Nephron (organoid): ENCODE measurements around the gene CYP11A1.

ENCODE experiments used
- H3K27ac Mint-ChIP-seq, 3 experiments: 2 replicates each; pipeline ENCODE4 v1.8.0; 2020; ENCODE audit warnings: mixed read lengths in 3 of 3, mild to moderate bottlenecking in 2 of 3, moderate library complexity in 1 of 3
- H3K27me3 Mint-ChIP-seq: 2 replicates; pipeline ENCODE4 v1.8.0; 2021; ENCODE audit warnings: low read depth, mild to moderate bottlenecking, moderate library complexity, mixed read lengths
- H3K36me3 Mint-ChIP-seq: 2 replicates; pipeline ENCODE4 v1.8.0; 2020; ENCODE audit warnings: low read depth, mixed read lengths
- H3K4me1 Mint-ChIP-seq: 2 replicates; pipeline ENCODE4 v1.8.0; 2020; ENCODE audit warnings: mixed read lengths
- H3K4me3 Mint-ChIP-seq, 3 experiments: 2 replicates each; pipeline ENCODE4 v1.8.0; 2020; ENCODE audit warnings: mild to moderate bottlenecking in 3 of 3, mixed read lengths in 3 of 3, moderate library complexity in 2 of 3
- H3K9me3 Mint-ChIP-seq: 2 replicates; pipeline ENCODE4 v1.8.0; 2020; ENCODE audit warnings: mixed read lengths
- TF ChIP-seq, protein P1 (sequence below), 3 experiments: fragments of 200-600 bp; sonication (generic); IDR thresholded peaks; one replicate each; pipeline ENCODE4 v1.5.0; 2021; ENCODE audit warnings: antibody characterized with exemption in 3 of 3; ENCODE audit not compliant: unreplicated experiment in 3 of 3

Gene CYP11A1

DNA sequence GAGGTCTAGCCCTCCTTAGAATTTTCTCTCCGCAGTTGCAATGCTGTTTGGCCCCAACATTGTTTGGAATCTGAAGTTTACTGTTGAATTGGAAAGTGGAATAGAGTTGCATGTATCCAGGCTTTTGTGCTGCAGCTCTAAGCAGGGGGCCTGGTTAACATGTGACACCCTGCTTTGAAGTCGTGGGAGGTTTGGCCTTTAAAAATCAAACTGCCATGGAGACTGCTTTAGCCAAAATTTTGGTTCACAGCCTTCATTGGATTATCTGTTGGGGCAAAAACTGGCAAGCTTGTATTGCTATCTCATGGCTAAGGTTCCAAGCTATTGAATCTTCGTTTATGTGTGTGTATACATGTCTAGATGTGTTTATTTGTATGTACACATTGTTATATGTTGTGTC, 15.8 kb downstream of the CYP11A1 start:
- no peaks in the 10 kb centered on the region for H3K4me1 Mint-ChIP-seq
- TF ChIP-seq, protein P1, sequence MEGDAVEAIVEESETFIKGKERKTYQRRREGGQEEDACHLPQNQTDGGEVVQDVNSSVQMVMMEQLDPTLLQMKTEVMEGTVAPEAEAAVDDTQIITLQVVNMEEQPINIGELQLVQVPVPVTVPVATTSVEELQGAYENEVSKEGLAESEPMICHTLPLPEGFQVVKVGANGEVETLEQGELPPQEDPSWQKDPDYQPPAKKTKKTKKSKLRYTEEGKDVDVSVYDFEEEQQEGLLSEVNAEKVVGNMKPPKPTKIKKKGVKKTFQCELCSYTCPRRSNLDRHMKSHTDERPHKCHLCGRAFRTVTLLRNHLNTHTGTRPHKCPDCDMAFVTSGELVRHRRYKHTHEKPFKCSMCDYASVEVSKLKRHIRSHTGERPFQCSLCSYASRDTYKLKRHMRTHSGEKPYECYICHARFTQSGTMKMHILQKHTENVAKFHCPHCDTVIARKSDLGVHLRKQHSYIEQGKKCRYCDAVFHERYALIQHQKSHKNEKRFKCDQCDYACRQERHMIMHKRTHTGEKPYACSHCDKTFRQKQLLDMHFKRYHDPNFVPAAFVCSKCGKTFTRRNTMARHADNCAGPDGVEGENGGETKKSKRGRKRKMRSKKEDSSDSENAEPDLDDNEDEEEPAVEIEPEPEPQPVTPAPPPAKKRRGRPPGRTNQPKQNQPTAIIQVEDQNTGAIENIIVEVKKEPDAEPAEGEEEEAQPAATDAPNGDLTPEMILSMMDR (IDR thresholded peaks at IDR 0.05; ENCODE audit: unreplicated experiment in 3 of 3): no peak
- H3K4me3 Mint-ChIP-seq: no peak overlapping the region
- H3K27ac Mint-ChIP-seq: no peak overlapping the region
- H3K9me3 Mint-ChIP-seq: peaks cover 13% of the 10 kb centered on the region
- H3K27me3 Mint-ChIP-seq: peaks cover 18% of the 10 kb centered on the region
- H3K36me3 Mint-ChIP-seq: peaks cover 4% of the 10 kb centered on the region

DNA sequence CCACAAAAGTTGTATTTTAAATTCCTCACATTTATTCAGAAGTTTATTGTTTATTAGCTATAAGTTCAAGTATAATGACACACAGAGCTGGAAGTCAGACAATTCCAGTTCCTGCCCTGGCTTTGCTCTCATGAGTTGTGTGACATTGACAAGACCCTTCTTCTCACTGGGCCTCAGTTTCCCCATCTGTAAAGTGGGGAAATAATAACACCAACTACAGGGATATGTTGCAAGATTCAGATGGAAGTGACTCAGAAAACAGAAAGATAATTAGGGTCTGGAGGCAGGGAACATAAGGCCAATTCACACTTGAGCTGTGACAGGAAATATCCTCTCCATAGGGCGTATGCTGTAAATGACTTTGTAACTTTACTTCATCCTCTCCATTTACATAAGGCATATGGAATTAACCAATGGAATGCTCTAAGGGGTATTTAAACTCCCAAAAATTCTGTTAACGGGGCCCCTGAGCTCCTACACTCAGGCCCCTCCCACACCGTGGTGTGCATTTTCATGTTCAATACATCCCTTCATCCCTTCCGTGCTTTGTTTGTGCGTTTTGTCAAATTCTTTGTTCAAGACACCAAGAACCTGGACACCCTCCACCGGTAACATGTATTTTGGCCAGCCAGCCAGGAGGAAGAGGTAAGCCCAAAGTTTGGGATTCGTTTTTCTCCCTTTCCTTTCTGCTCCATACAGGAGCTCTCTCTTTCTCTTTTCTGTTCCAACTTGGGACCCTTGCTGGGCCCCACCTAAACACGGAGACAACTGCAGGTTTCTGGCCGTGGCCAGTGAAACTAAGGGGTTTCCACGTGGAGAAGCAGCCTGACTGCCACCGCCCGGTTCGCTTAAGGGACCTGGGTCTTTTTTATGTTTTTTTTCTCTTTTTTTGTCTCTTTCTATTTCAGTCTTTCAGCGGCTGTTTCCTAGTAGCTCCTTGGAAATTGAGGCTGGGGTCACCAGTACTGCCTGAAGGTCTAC, 16.9 kb downstream of the CYP11A1 start:
- H3K27ac Mint-ChIP-seq: no peak overlapping the region
- TF ChIP-seq, protein P1 (IDR thresholded peaks at IDR 0.05; ENCODE audit: unreplicated experiment in 3 of 3): no peak

DNA sequence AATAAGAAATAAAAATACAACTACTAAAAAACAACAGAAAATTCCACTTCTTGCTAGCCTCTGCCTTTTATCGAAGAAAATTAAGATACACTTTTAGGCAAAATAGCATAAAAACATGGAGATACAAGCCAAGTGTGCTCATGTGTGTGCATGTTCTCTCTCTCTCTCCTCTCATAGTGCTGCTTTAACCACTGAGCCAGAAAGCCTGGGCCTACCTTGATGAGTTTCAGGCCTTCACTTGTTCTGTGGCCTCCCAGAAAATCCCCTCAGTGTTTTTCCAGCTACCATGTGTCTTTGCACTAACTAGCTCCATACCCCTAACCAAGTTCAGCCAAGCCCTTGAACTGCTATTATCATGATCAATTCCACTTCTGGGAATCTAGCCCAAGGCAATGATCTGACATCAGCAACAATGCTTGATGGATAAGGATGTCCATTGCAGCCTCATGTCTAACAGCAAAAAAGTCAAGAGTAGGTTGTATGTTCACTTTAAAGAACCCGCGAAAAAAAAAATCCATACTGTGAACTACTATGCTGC, 18.1 kb downstream of the CYP11A1 start:
- Mint-ChIP-seq H3K9me3 (peaks cover 3% of the 10 kb centered on the region), H3K27ac (no peak overlapping the region), H3K4me3 (no peak overlapping the region), H3K27me3 (peaks cover 6% of the 10 kb centered on the region), H3K4me1 (no peaks in the 10 kb centered on the region), H3K36me3 (no peaks in the 10 kb centered on the region)
- TF ChIP-seq, protein P1 (IDR thresholded peaks at IDR 0.05; ENCODE audit: unreplicated experiment in 3 of 3): no peak

More for the DNA sequence above, 16.9 kb downstream of the CYP11A1 start:
- Mint-ChIP-seq H3K4me3 (no peak overlapping the region), H3K27me3 (peaks cover 18% of the 10 kb centered on the region), H3K4me1 (no peaks in the 10 kb centered on the region), H3K9me3 (peaks cover 12% of the 10 kb centered on the region), H3K36me3 (peaks cover 4% of the 10 kb centered on the region)

DNA sequence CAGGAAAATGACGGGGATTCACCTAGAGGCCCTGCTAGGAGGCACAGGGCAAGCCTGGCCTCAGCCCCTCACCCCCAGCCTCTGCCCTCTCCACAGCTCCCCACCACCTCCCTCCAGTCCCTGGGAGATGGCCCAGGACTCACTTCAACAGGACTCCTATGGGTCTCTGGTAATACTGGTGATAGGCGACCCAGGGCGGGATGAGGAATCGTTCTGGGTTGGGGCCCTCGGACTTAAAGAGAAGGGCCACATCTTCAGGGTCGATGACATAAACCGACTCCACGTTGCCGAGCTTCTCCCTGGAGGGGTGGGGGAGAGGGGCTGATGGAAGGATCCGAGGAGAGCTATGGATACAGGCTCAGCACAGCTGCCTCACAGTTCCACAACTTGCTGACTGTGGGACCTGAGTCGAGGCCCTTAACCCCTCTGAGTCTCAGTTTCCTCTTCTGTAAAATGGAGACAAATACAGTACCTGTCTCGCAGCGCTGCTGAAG, 19.6 kb downstream of the CYP11A1 start:
- H3K27me3 Mint-ChIP-seq: peaks cover 5% of the 10 kb centered on the region
- no peak overlapping the region for H3K27ac Mint-ChIP-seq
- peaks cover 2% of the 10 kb centered on the region for H3K9me3 Mint-ChIP-seq
- H3K4me3 Mint-ChIP-seq: no peak overlapping the region
- TF ChIP-seq, protein P1 (IDR thresholded peaks at IDR 0.05; ENCODE audit: unreplicated experiment in 3 of 3): no peak
- no peaks in the 10 kb centered on the region for H3K36me3 Mint-ChIP-seq
- H3K4me1 Mint-ChIP-seq: no peaks in the 10 kb centered on the region

DNA sequence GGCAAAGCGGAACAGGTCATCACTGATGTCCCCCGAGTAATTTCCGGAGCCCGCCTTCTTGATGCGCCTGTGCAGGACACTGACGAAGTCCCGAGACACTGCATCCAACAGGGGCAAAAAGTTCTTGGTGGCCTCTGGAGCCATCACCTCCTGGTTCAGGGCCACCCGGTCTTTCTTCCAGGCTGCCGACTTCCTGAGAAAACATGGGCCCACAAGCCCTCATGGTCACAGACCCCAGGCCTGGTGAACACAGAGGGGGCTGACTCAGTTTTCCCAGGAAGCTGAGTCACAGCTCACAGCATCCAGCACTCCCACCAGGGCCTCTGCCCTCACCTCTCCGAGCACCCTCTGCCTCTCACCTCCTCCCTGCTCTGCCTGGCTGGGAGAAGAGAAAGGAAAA, 22.4 kb downstream of the CYP11A1 start:
- Mint-ChIP-seq H3K9me3 (no peaks in the 10 kb centered on the region), H3K4me1 (no peaks in the 10 kb centered on the region), H3K27me3 (peaks cover 8% of the 10 kb centered on the region)

More for the DNA sequence above, 22.4 kb downstream of the CYP11A1 start:
- TF ChIP-seq, protein P1 (IDR thresholded peaks at IDR 0.05; ENCODE audit: unreplicated experiment in 3 of 3): no peak
- Mint-ChIP-seq H3K36me3 (no peaks in the 10 kb centered on the region), H3K4me3 (no peak overlapping the region), H3K27ac (peak overlapping the region in 1 of 3 experiments; percentile 16)
